ENCODE results near the gene SHC4.

- TF ChIP-seq, protein P1, sequence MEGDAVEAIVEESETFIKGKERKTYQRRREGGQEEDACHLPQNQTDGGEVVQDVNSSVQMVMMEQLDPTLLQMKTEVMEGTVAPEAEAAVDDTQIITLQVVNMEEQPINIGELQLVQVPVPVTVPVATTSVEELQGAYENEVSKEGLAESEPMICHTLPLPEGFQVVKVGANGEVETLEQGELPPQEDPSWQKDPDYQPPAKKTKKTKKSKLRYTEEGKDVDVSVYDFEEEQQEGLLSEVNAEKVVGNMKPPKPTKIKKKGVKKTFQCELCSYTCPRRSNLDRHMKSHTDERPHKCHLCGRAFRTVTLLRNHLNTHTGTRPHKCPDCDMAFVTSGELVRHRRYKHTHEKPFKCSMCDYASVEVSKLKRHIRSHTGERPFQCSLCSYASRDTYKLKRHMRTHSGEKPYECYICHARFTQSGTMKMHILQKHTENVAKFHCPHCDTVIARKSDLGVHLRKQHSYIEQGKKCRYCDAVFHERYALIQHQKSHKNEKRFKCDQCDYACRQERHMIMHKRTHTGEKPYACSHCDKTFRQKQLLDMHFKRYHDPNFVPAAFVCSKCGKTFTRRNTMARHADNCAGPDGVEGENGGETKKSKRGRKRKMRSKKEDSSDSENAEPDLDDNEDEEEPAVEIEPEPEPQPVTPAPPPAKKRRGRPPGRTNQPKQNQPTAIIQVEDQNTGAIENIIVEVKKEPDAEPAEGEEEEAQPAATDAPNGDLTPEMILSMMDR (IDR thresholded peaks at IDR 0.05; ENCODE audit: insufficient read depth, low read length) = no peak
- TF ChIP-seq REST (IDR thresholded peaks at IDR 0.05; ENCODE audit: insufficient replicate concordance, low read depth) = no peak
- TF ChIP-seq POLR2AphosphoS5 (IDR thresholded peaks at IDR 0.05; ENCODE audit: low read depth) = no peak
- TF ChIP-seq SPI1 (IDR thresholded peaks at IDR 0.05; ENCODE audit: borderline replicate concordance, low read depth) = no peak
- TF ChIP-seq GABPA (IDR thresholded peaks at IDR 0.05; ENCODE audit: low read depth) = no peak
Observed at GRCh38 chr15:48946074-48946839, 17.5 kb downstream of the SHC4 start.
